Measurements from ENCODE around the gene FLNB.

Gene FLNB

DNA sequence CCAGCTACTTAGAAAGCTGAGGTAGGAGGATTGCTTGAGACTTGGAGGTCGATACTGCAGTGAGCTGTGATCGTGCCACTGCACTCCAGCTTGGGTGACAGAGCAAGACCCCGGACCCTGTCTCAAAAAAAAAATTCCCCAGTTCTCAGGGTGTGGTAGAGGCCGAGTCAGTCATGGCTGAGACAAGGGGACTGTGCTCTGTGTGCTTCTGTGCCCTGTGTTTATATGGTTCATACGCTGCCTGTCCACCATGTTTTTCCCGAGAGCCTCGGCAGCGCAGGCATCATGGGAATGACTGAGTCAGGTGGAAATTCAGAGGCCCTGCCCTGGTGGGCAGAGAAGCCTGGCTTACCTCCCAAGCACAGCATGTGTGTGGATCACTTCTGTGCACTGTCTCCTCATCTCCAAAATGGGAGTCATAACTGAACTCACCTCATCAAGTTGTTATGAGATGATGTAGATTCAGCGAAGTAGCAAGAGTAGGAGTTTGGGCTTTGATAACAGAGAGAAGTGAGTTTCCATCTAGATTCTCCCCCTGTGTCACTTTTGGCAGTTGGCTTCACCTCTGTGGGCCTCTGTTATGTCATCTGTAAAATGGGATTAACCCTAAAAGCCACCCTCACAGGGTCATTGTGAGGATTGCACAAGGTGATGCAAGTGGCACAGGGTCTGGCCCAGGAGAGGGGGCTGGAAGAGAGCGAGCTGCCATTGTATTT is 56.9 kb downstream of the FLNB start:
- Histone ChIP-seq H3K4me3 (ENCODE audit: severe bottlenecking) (no peak overlapping the region), H3K4me1 (ENCODE audit: insufficient read depth, poor library complexity, severe bottlenecking) (peaks cover 59% of the 10 kb centered on the region), H3K36me3 (ENCODE audit: low read depth) (peaks cover 84% of the 10 kb centered on the region), H3K27ac (ENCODE audit: poor library complexity, severe bottlenecking) (peak overlapping the region; percentile 94), H3K9me3 (ENCODE audit: severe bottlenecking) (no peaks in the 10 kb centered on the region), H3K27me3 (ENCODE audit: insufficient read depth, poor library complexity, severe bottlenecking) (no peaks in the 10 kb centered on the region)
- TF ChIP-seq, protein P1, sequence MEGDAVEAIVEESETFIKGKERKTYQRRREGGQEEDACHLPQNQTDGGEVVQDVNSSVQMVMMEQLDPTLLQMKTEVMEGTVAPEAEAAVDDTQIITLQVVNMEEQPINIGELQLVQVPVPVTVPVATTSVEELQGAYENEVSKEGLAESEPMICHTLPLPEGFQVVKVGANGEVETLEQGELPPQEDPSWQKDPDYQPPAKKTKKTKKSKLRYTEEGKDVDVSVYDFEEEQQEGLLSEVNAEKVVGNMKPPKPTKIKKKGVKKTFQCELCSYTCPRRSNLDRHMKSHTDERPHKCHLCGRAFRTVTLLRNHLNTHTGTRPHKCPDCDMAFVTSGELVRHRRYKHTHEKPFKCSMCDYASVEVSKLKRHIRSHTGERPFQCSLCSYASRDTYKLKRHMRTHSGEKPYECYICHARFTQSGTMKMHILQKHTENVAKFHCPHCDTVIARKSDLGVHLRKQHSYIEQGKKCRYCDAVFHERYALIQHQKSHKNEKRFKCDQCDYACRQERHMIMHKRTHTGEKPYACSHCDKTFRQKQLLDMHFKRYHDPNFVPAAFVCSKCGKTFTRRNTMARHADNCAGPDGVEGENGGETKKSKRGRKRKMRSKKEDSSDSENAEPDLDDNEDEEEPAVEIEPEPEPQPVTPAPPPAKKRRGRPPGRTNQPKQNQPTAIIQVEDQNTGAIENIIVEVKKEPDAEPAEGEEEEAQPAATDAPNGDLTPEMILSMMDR (IDR thresholded peaks at IDR 0.05; ENCODE audit: poor library complexity, severe bottlenecking): no peak
- DNase-seq (ENCODE audit: low spot score) (no peak), ATAC-seq (ENCODE audit: low read depth) (no peak)

DNA sequence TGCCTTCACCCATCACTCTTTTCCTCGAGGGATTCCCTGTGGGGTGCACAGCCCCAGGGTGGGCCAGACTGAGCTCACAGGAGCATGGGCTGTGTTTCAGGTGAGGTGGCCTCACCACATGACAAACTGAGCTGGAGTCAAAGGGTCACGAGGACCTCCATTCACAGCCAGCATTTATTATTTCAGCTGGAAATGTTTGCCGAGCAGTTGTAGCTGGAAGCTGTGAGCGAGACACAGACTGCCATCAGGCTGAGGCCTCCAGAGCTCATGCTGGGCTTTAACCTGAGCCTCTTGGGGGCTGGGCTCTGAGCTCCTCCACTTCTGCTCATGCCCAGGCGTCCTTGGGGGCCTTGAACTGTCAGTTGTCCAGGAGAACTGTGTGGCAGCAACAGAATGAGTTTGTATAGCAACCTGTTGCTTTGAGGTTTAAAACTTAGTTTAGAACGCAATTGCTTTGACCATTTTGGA is 57.5 kb downstream of the FLNB start:
- peaks cover 54% of the 10 kb centered on the region for H3K4me1 ChIP-seq (ENCODE audit: insufficient read depth, poor library complexity, severe bottlenecking)
- no peak overlapping the region for H3K4me3 ChIP-seq (ENCODE audit: severe bottlenecking)
- DNase-seq (ENCODE audit: low spot score) (no peak), ATAC-seq (ENCODE audit: low read depth) (no peak)
- TF ChIP-seq, protein P1 (IDR thresholded peaks at IDR 0.05; ENCODE audit: poor library complexity, severe bottlenecking): no peak
- H3K27me3 ChIP-seq (ENCODE audit: insufficient read depth, poor library complexity, severe bottlenecking): no peaks in the 10 kb centered on the region
- peaks cover 83% of the 10 kb centered on the region for H3K36me3 ChIP-seq (ENCODE audit: low read depth)
- no peaks in the 10 kb centered on the region for H3K9me3 ChIP-seq (ENCODE audit: severe bottlenecking)
- peak overlapping the region; percentile 94 for H3K27ac ChIP-seq (ENCODE audit: poor library complexity, severe bottlenecking)

DNA sequence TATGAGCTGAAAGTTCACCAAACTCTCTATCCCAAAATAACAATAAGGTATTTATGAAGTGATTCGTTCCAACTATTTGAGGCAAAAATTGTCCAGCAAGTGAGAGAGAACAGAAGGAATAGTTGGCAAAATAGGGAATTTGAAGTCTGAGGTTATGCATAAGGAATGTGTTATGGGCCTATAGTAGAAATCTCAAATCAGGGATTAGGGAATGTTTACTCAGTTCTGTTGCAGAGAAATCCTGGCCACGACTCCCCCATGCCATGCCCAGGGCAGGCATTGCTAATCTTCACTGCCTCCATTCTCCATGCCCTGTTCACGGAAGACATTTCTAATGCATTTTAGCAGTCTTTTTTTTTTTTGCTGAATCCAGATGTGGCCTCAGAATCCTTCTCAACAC is 58.6 kb downstream of the FLNB start:
- Histone ChIP-seq H3K4me3 (ENCODE audit: severe bottlenecking) (no peak overlapping the region), H3K9me3 (ENCODE audit: severe bottlenecking) (no peaks in the 10 kb centered on the region), H3K36me3 (ENCODE audit: low read depth) (peaks cover 83% of the 10 kb centered on the region), H3K4me1 (ENCODE audit: insufficient read depth, poor library complexity, severe bottlenecking) (peaks cover 48% of the 10 kb centered on the region), H3K27me3 (ENCODE audit: insufficient read depth, poor library complexity, severe bottlenecking) (no peaks in the 10 kb centered on the region), H3K27ac (ENCODE audit: poor library complexity, severe bottlenecking) (peak overlapping the region; percentile 94)
- TF ChIP-seq, protein P1 (IDR thresholded peaks at IDR 0.05; ENCODE audit: poor library complexity, severe bottlenecking): no peak
- ATAC-seq (ENCODE audit: low read depth): peak; percentile 49
- no peak for DNase-seq (ENCODE audit: low spot score)

DNA sequence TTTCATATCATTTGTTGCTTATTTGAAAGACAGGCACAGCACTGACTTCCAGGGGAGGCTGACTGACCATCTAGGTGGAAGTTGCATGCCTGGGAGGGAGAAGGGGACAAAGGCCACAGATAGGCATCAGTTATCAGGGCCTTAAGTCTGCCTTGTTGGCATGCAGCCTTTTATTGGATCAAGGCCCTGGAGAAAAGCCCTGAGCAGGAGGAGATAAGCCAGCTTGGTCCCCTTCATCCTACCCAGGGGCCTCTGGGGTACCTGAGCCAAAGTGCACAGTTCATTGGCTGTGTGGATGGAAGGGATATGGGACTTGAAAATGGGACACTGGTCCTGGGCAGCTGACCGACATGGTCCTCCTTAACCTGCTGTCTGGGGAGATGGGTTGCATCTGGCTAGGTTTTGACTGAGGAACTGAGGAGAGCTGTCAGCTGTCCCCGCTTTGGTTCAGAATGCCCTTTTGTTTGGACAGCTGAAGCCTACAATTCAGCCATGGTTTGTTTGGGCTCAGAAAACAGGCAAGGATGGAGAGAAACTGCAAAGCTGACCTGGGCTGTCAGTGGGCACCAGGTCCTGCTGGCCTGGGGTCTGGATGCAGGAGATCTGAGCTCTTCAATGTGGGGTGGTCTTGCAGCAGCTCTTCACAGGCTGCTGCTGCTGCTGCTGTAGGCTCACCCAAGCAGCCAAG is 60.0 kb downstream of the FLNB start:
- TF ChIP-seq, protein P1 (IDR thresholded peaks at IDR 0.05; ENCODE audit: poor library complexity, severe bottlenecking): no peak
- Histone ChIP-seq H3K9me3 (ENCODE audit: severe bottlenecking) (no peaks in the 10 kb centered on the region), H3K27ac (ENCODE audit: poor library complexity, severe bottlenecking) (no peak overlapping the region), H3K4me1 (ENCODE audit: insufficient read depth, poor library complexity, severe bottlenecking) (peaks cover 36% of the 10 kb centered on the region), H3K36me3 (ENCODE audit: low read depth) (peaks cover 83% of the 10 kb centered on the region), H3K27me3 (ENCODE audit: insufficient read depth, poor library complexity, severe bottlenecking) (no peaks in the 10 kb centered on the region), H3K4me3 (ENCODE audit: severe bottlenecking) (no peak overlapping the region)
- ATAC-seq (ENCODE audit: low read depth) (no peak), DNase-seq (ENCODE audit: low spot score) (no peak)
